GM12878 (cell line): ENCODE data around the gene FBXO17. TPM values are rescaled to one million over a fixed set of nuclear protein-coding genes. Genes with fewer than 3 reads are reported as not detected.

Source experiments
- CBX5 ChIP-seq: sonication (generic); IDR thresholded peaks from 2 replicates; pipeline ENCODE4 v1.6.1; 2016; ENCODE audit warnings: low read depth, moderate library complexity, mild to moderate bottlenecking, inconsistent platforms
- EP300 ChIP-seq, 2 experiments: fragments of 150-350 bp in 1 of 2; IDR thresholded peaks; 2 replicates each; pipeline ENCODE4 v1.6.1; 2011 to 2012; ENCODE audit warnings: low read depth in 2 of 2, low read length in 2 of 2, borderline replicate concordance in 1 of 2, improper control_type of control experiment in 1 of 2, inconsistent platforms in 1 of 2; ENCODE audit not compliant: control insufficient read depth in 1 of 2
- ETV6 ChIP-seq, 2 experiments: fragments of 450-650 bp in 1 of 2; IDR thresholded peaks in 1 of 2; conservative IDR thresholded peaks in 1 of 2; 2 replicates each; pipeline ENCODE4 v1.6.1; 2014; ENCODE audit warnings: antibody characterized with exemption in 1 of 2, borderline replicate concordance in 1 of 2, low read depth in 1 of 2, mild to moderate bottlenecking in 1 of 2, moderate library complexity in 1 of 2
- EZH2 ChIP-seq: IDR thresholded peaks from 2 replicates; pipeline ENCODE4 v1.6.1; 2012; ENCODE audit warnings: low read depth, mild to moderate bottlenecking, control low read depth, inconsistent platforms, low read length, borderline replicate concordance; ENCODE audit not compliant: control insufficient read depth
- KAT2A ChIP-seq: conservative IDR thresholded peaks from 2 replicates; pipeline ENCODE4 v1.6.1; 2011; ENCODE audit warnings: low read depth, low read length; ENCODE audit not compliant: control insufficient read depth
- NR2F1 ChIP-seq: fragments of 450-650 bp; conservative IDR thresholded peaks from 2 replicates; pipeline ENCODE4 v1.6.1; 2017; ENCODE audit warnings: mild to moderate bottlenecking
- PML ChIP-seq: IDR thresholded peaks from 2 replicates; pipeline ENCODE4 v1.6.1; 2012; ENCODE audit warnings: low read length, inconsistent platforms
- RCOR1 ChIP-seq: conservative IDR thresholded peaks from 2 replicates; pipeline ENCODE4 v1.6.1; 2012; ENCODE audit warnings: low read depth, low read length, improper control_type of control experiment
- RFX5 ChIP-seq: IDR thresholded peaks from 2 replicates; pipeline ENCODE4 v1.6.1; 2011; ENCODE audit warnings: low read depth, low read length, improper control_type of control experiment
- TARDBP ChIP-seq: IDR thresholded peaks from 2 replicates; pipeline ENCODE4 v1.6.1; 2016; ENCODE audit warnings: borderline replicate concordance
- ZNF217 ChIP-seq: fragments of 450-650 bp; IDR thresholded peaks from 2 replicates; pipeline ENCODE4 v1.6.1; 2017; ENCODE audit warnings: antibody characterized with exemption, mild to moderate bottlenecking
- polyA plus RNA-seq, 11 experiments: library from polyadenylated mRNA; depleted of rRNA in 4 of 11; unstranded in 6 of 11; stranded (reverse) in 5 of 11; fragments of >200 nt; fragmentation: Nextera tagmentation in 4 of 11; fragmentation: Illumina TruSeq in 1 of 11; extraction: Ambion mirVana in 4 of 11; extraction: Trizol in 1 of 11; gene quantifications; 1 replicate in 1 of 11; 2 replicates in 10 of 11; pipeline versions ENCODE4 v1.2.1 to v1.2.3, GENCODE V29; 2011 to 2016; ENCODE audit warnings: inconsistent platforms in 2 of 11, missing spikeins in 2 of 11, low read depth in 1 of 11
- total RNA-seq, 4 experiments: library from RNA; depleted of rRNA in 3 of 4; stranded (reverse); fragments of >200 nt in 3 of 4; fragmentation: Illumina TruSeq in 1 of 4; extraction: Trizol in 1 of 4; gene quantifications; 2 replicates each; pipeline versions ENCODE4 v1.2.1 to v1.2.3, GENCODE V29; 2013 to 2021
- TF ChIP-seq, protein P1 (sequence below): fragments of 450-650 bp; IDR thresholded peaks from 2 replicates; pipeline ENCODE4 v1.6.1; 2018; ENCODE audit warnings: mild to moderate bottlenecking, low read depth, moderate library complexity; ENCODE audit not compliant: partially characterized antibody
- TF ChIP-seq, protein P2 (sequence below): IDR thresholded peaks from 2 replicates; pipeline ENCODE4 v1.6.1; 2012; ENCODE audit warnings: low read depth, low read length, improper control_type of control experiment
- TF ChIP-seq, protein P3 (sequence below): fragments of 150-350 bp; IDR thresholded peaks from 2 replicates; pipeline ENCODE4 v1.6.1; 2016; ENCODE audit warnings: low read depth, low read length
- TF ChIP-seq, protein P4 (sequence below): fragments of 450-650 bp; IDR thresholded peaks from 2 replicates; pipeline ENCODE4 v1.6.1; 2017; ENCODE audit warnings: mild to moderate bottlenecking
- TF ChIP-seq, protein P5 (sequence below): IDR thresholded peaks from 2 replicates; pipeline ENCODE4 v1.6.1; 2011; ENCODE audit warnings: mild to moderate bottlenecking, low read depth, low read length, moderate library complexity; ENCODE audit not compliant: insufficient replicate concordance

Gene FBXO17
- total and polyA plus RNA-seq, 10 of the 15 experiments (the other 5 are each of a cell fraction or from before 2014, with no cell fraction given) = 2.2 to 11.1 (median 5.3) TPM

DNA sequence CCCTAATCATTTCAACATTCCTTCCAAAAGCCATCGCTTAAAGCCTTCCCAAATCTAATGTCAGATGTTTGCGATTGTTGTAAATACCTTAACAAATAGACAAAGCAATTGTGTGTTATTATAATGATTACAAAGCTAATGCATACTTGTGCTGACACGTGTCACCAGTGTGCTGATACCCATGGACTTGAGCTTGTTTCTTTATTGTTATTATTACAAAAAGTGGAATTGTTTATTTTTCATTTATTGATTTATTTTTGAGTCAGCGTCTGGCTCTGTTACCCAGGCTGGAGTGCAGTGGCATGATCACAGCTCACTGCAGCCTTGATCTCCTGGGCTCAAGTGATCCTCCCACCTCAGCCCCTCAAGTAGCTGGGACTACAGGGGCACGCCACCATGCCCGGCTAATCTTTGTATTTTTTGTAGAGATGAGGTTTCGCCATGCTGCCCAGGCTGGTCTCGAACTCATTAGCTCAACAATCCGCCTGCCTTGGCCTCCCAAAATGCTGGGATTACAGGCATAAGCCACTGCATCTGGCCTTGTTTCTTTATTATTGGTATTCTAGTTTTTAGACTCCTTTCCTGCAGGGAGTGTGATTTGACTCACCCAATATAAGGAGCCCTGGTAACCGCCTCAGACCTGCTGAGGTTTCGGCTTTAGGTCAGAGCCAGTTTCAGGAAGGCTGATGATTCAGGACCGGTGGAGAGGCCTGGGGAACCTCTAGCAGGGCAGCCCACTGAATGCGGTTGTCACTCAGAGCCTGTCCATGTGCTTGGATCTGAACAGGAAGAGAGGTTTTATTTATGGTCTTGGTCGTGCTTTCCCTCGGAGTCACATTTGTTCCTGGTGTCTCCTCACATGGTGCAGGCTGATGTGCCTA is 2.1 kb upstream of the FBXO17 start (continued):
- TF ChIP-seq, protein P1, sequence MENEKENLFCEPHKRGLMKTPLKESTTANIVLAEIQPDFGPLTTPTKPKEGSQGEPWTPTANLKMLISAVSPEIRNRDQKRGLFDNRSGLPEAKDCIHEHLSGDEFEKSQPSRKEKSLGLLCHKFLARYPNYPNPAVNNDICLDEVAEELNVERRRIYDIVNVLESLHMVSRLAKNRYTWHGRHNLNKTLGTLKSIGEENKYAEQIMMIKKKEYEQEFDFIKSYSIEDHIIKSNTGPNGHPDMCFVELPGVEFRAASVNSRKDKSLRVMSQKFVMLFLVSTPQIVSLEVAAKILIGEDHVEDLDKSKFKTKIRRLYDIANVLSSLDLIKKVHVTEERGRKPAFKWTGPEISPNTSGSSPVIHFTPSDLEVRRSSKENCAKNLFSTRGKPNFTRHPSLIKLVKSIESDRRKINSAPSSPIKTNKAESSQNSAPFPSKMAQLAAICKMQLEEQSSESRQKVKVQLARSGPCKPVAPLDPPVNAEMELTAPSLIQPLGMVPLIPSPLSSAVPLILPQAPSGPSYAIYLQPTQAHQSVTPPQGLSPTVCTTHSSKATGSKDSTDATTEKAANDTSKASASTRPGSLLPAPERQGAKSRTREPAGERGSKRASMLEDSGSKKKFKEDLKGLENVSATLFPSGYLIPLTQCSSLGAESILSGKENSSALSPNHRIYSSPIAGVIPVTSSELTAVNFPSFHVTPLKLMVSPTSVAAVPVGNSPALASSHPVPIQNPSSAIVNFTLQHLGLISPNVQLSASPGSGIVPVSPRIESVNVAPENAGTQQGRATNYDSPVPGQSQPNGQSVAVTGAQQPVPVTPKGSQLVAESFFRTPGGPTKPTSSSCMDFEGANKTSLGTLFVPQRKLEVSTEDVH = no peak
- TF ChIP-seq, protein P2, sequence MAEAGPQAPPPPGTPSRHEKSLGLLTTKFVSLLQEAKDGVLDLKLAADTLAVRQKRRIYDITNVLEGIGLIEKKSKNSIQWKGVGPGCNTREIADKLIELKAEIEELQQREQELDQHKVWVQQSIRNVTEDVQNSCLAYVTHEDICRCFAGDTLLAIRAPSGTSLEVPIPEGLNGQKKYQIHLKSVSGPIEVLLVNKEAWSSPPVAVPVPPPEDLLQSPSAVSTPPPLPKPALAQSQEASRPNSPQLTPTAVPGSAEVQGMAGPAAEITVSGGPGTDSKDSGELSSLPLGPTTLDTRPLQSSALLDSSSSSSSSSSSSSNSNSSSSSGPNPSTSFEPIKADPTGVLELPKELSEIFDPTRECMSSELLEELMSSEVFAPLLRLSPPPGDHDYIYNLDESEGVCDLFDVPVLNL = no peak
- TF ChIP-seq, protein P3, sequence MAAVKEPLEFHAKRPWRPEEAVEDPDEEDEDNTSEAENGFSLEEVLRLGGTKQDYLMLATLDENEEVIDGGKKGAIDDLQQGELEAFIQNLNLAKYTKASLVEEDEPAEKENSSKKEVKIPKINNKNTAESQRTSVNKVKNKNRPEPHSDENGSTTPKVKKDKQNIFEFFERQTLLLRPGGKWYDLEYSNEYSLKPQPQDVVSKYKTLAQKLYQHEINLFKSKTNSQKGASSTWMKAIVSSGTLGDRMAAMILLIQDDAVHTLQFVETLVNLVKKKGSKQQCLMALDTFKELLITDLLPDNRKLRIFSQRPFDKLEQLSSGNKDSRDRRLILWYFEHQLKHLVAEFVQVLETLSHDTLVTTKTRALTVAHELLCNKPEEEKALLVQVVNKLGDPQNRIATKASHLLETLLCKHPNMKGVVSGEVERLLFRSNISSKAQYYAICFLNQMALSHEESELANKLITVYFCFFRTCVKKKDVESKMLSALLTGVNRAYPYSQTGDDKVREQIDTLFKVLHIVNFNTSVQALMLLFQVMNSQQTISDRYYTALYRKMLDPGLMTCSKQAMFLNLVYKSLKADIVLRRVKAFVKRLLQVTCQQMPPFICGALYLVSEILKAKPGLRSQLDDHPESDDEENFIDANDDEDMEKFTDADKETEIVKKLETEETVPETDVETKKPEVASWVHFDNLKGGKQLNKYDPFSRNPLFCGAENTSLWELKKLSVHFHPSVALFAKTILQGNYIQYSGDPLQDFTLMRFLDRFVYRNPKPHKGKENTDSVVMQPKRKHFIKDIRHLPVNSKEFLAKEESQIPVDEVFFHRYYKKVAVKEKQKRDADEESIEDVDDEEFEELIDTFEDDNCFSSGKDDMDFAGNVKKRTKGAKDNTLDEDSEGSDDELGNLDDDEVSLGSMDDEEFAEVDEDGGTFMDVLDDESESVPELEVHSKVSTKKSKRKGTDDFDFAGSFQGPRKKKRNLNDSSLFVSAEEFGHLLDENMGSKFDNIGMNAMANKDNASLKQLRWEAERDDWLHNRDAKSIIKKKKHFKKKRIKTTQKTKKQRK = no peak
- TF ChIP-seq EZH2 = no peak
- no peak for TF ChIP-seq KAT2A
- TF ChIP-seq, protein P4, sequence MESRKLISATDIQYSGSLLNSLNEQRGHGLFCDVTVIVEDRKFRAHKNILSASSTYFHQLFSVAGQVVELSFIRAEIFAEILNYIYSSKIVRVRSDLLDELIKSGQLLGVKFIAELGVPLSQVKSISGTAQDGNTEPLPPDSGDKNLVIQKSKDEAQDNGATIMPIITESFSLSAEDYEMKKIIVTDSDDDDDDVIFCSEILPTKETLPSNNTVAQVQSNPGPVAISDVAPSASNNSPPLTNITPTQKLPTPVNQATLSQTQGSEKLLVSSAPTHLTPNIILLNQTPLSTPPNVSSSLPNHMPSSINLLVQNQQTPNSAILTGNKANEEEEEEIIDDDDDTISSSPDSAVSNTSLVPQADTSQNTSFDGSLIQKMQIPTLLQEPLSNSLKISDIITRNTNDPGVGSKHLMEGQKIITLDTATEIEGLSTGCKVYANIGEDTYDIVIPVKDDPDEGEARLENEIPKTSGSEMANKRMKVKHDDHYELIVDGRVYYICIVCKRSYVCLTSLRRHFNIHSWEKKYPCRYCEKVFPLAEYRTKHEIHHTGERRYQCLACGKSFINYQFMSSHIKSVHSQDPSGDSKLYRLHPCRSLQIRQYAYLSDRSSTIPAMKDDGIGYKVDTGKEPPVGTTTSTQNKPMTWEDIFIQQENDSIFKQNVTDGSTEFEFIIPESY = no peak
- peak; percentile 72 for TF ChIP-seq NR2F1
- TF ChIP-seq RFX5 = no peak
- TF ChIP-seq PML = peak; percentile 79
- TF ChIP-seq CBX5 = peak; percentile 87; the same call in 1 of the 2 replicates
- TF ChIP-seq TARDBP = no peak
- peak; percentile 35 to 40; a peak in 1 of 4 replicates for TF ChIP-seq EP300 (IDR thresholded peaks at IDR 0.05; ENCODE audit: borderline replicate concordance in 1 of 2, control insufficient read depth in 1 of 2, low read depth in 2 of 2, low read length in 2 of 2)
- peak in 1 of 2 experiments; percentile 84; a peak in 2 of 4 replicates for TF ChIP-seq ETV6 (conservative IDR thresholded peaks at IDR 0.05 in 1 of 2, IDR thresholded peaks at IDR 0.05 in 1 of 2; ENCODE audit: borderline replicate concordance in 1 of 2, low read depth in 1 of 2)
- TF ChIP-seq ZNF217 = peak; percentile 97
- TF ChIP-seq RCOR1 = no peak
- TF ChIP-seq, protein P5, sequence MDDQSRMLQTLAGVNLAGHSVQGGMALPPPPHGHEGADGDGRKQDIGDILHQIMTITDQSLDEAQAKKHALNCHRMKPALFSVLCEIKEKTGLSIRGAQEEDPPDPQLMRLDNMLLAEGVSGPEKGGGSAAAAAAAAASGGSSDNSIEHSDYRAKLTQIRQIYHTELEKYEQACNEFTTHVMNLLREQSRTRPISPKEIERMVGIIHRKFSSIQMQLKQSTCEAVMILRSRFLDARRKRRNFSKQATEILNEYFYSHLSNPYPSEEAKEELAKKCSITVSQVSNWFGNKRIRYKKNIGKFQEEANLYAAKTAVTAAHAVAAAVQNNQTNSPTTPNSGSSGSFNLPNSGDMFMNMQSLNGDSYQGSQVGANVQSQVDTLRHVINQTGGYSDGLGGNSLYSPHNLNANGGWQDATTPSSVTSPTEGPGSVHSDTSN = peak; percentile 81
